KOPT-K1 (cell line): Measurements from ENCODE around the gene TLE7.

Source experiments
- H3K27ac ChIP-seq: fragments of 200-600 bp; sonication (generic); 2 replicates; pipeline ENCODE4 v1.5.1; 2016; ENCODE audit warnings: antibody characterized with exemption, mild to moderate bottlenecking, low read depth, low read length; ENCODE audit not compliant: poor library complexity, severe bottlenecking
- H3K36me3 ChIP-seq: fragments of 200-600 bp; sonication (generic); 2 replicates; pipeline ENCODE4 v1.5.1; 2017; ENCODE audit warnings: antibody characterized with exemption, mild to moderate bottlenecking, low read length, moderate library complexity; ENCODE audit not compliant: insufficient read depth
- H3K9me3 ChIP-seq: fragments of 200-600 bp; sonication (generic); 2 replicates; pipeline ENCODE4 v1.5.1; 2017; ENCODE audit warnings: antibody characterized with exemption, low read length, mild to moderate bottlenecking; ENCODE audit not compliant: insufficient read depth, poor library complexity, severe bottlenecking

TLE7 gene

GRCh38 chr16:71461686-71462648 is 20.1 kb upstream of the TLE7 start, which contains the start of gene ZNF23:
ZNF23 (minus strand) TSS chr16:71462247; CDS start chr16:71456796, 5,451 bp downstream.
- H3K9me3 ChIP-seq, result no peaks in the 10 kb centered on the region
- peak within 1 kb of the TSS; percentile 66 for H3K27ac ChIP-seq
- H3K36me3 ChIP-seq, result no peaks in the 10 kb centered on the region

GRCh38 chr16:71460941-71461340 is 19.1 kb upstream of the TLE7 start:
- peaks cover 4% of the 10 kb centered on the region; the same call in 1 of the 2 replicates for H3K36me3 ChIP-seq
- no peaks in the 10 kb centered on the region for H3K9me3 ChIP-seq
- H3K27ac ChIP-seq, result no peak overlapping the region

- Histone ChIP-seq H3K9me3 (no peaks in the 10 kb centered on the region), H3K27ac (no peak overlapping the region), H3K36me3 (peaks cover 4% of the 10 kb centered on the region; the same call in 1 of the 2 replicates)
Observed at GRCh38 chr16:71460236-71460635, 18.4 kb upstream of the TLE7 start.

- Histone ChIP-seq H3K36me3 (peaks cover 4% of the 10 kb centered on the region; the same call in 1 of the 2 replicates), H3K27ac (no peak overlapping the region), H3K9me3 (no peaks in the 10 kb centered on the region)
Observed at GRCh38 chr16:71459510-71459909, 17.7 kb upstream of the TLE7 start.

- Histone ChIP-seq H3K36me3 (peaks cover 22% of the 10 kb centered on the region; the same call in 1 of the 2 replicates), H3K27ac (no peak overlapping the region), H3K9me3 (no peaks in the 10 kb centered on the region)
Observed at GRCh38 chr16:71456801-71457200, 14.9 kb upstream of the TLE7 start.

- H3K27ac ChIP-seq, result no peak overlapping the region
- peaks cover 35% of the 10 kb centered on the region for H3K9me3 ChIP-seq
- peaks cover 60% of the 10 kb centered on the region for H3K36me3 ChIP-seq
Observed at GRCh38 chr16:71453036-71453435, 11.2 kb upstream of the TLE7 start.

GRCh38 chr16:71449020-71449419 is 7.2 kb upstream of the TLE7 start:
- peaks cover 58% of the 10 kb centered on the region for H3K36me3 ChIP-seq
- no peak overlapping the region for H3K27ac ChIP-seq
- peaks cover 72% of the 10 kb centered on the region for H3K9me3 ChIP-seq

GRCh38 chr16:71448274-71448866 is 6.5 kb upstream of the TLE7 start:
- Histone ChIP-seq H3K36me3 (peaks cover 56% of the 10 kb centered on the region), H3K9me3 (peaks cover 76% of the 10 kb centered on the region), H3K27ac (no peak overlapping the region)

GRCh38 chr16:71443714-71444113 is 1.9 kb upstream of the TLE7 start:
- no peak overlapping the region for H3K27ac ChIP-seq
- peaks cover 48% of the 10 kb centered on the region for H3K9me3 ChIP-seq
- H3K36me3 ChIP-seq, result peaks cover 9% of the 10 kb centered on the region

- H3K36me3 ChIP-seq, result no peaks in the 10 kb centered on the region
- H3K9me3 ChIP-seq, result peaks cover 26% of the 10 kb centered on the region
- no peak overlapping the region for H3K27ac ChIP-seq
Observed at GRCh38 chr16:71441348-71442050, 355 bp downstream of the TLE7 start.

- Histone ChIP-seq H3K9me3 (peaks cover 19% of the 10 kb centered on the region), H3K27ac (no peak overlapping the region)
Observed at GRCh38 chr16:71440669-71441347, 1.0 kb downstream of the TLE7 start.

GRCh38 chr16:71439523-71439922 is 2.3 kb downstream of the TLE7 start:
- Histone ChIP-seq H3K9me3 (peaks cover 6% of the 10 kb centered on the region), H3K27ac (no peak overlapping the region), H3K36me3 (no peaks in the 10 kb centered on the region)

More at GRCh38 chr16:71440669-71441347, 1.0 kb downstream of the TLE7 start:
- H3K36me3 ChIP-seq, result no peaks in the 10 kb centered on the region

- Histone ChIP-seq H3K27ac (no peak overlapping the region), H3K36me3 (no peaks in the 10 kb centered on the region), H3K9me3 (no peaks in the 10 kb centered on the region)
Observed at GRCh38 chr16:71436473-71436872, 5.4 kb downstream of the TLE7 start.

GRCh38 chr16:71432906-71433305 is 8.9 kb downstream of the TLE7 start:
- no peak overlapping the region for H3K27ac ChIP-seq
- no peaks in the 10 kb centered on the region for H3K36me3 ChIP-seq
- peaks cover 4% of the 10 kb centered on the region for H3K9me3 ChIP-seq
